ENCODE results near the gene CDX1.

CDX1 gene

GRCh38 chr5:150166650-150167511 lies at the start of gene CDX1:
Gene CDX1 (plus strand): TSS chr5:150166778. CDS start chr5:150166877, 99 bp downstream.
- H3K79me2 ChIP-seq (ENCODE audit: control insufficient read depth, insufficient read depth, low read length, unreplicated experiment) = no peaks in the 10 kb centered on the region
- peaks cover 17% of the 10 kb centered on the region for H3K4me1 ChIP-seq (ENCODE audit: control insufficient read depth, insufficient read depth, low read length, unreplicated experiment)
- H3K36me3 ChIP-seq (ENCODE audit: insufficient read depth, low read length) = no peaks in the 10 kb centered on the region
- H3K4me3 ChIP-seq (ENCODE audit: low read depth, low read length) = no peak within 1 kb of the TSS
- H3K27me3 ChIP-seq (ENCODE audit: insufficient read depth, low read length) = 0 out of 2 replicates have a peak, but pooled peaks cover 7% of the 10 kb centered on the region
- H2AFZ ChIP-seq (ENCODE audit: low read length, unreplicated experiment) = no peak within 1 kb of the TSS
- no peak within 1 kb of the TSS for H3K27ac ChIP-seq (ENCODE audit: low read depth, low read length)

GRCh38 chr5:150117945-150118560 lies 48.5 kb upstream of the CDX1 start:
- no peaks in the 10 kb centered on the region for H3K79me2 ChIP-seq (ENCODE audit: control insufficient read depth, insufficient read depth, low read length, unreplicated experiment)
- no peak overlapping the region for H3K4me3 ChIP-seq (ENCODE audit: low read depth, low read length)
- H3K27me3 ChIP-seq (ENCODE audit: insufficient read depth, low read length) = no peaks in the 10 kb centered on the region
- peaks cover 6% of the 10 kb centered on the region for H3K4me1 ChIP-seq (ENCODE audit: control insufficient read depth, insufficient read depth, low read length, unreplicated experiment)
- H2AFZ ChIP-seq (ENCODE audit: low read length, unreplicated experiment) = no peak overlapping the region
- no peak overlapping the region for H3K27ac ChIP-seq (ENCODE audit: low read depth, low read length)
- no peaks in the 10 kb centered on the region for H3K36me3 ChIP-seq (ENCODE audit: insufficient read depth, low read length)

DNA sequence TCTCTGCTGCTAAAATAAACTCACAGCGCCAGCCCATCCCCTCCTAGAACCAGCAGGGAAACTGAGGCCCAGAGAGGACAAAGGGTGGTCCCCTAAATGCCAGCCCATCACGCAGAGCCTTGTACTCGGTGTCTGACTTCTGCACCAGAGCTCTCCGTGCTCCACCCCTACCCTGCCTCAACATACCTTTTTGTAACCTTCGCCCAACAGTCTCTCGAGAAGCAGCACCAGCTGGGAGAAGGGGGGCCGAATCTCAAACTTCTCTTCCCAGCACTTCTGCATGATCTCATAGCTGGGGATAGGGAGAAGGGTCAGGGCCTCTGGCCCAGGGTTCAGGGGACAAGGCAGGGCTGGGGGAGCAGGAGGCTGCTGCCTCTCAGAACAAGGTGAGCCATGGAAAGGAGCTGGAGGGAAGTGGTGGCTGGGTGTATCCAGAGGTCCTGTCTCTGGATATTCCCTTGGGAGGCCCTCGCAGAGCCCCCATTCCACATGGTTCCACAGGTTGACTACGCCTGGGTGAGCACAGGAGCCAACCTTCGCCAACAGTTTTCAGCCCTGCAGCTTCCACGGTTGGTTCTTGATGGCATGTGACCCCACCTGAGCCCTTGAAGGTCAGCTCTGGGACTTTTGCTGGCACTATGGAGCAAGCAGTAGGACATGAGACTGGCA lies 47.9 kb upstream of the CDX1 start:
- Histone ChIP-seq H3K27ac (ENCODE audit: low read depth, low read length) (no peak overlapping the region), H3K79me2 (ENCODE audit: control insufficient read depth, insufficient read depth, low read length, unreplicated experiment) (no peaks in the 10 kb centered on the region), H3K4me1 (ENCODE audit: control insufficient read depth, insufficient read depth, low read length, unreplicated experiment) (no peaks in the 10 kb centered on the region), H3K4me3 (ENCODE audit: low read depth, low read length) (no peak overlapping the region), H3K27me3 (ENCODE audit: insufficient read depth, low read length) (no peaks in the 10 kb centered on the region), H2AFZ (ENCODE audit: low read length, unreplicated experiment) (no peak overlapping the region), H3K36me3 (ENCODE audit: insufficient read depth, low read length) (0 out of 2 replicates have a peak, but pooled peaks cover 4% of the 10 kb centered on the region)

DNA sequence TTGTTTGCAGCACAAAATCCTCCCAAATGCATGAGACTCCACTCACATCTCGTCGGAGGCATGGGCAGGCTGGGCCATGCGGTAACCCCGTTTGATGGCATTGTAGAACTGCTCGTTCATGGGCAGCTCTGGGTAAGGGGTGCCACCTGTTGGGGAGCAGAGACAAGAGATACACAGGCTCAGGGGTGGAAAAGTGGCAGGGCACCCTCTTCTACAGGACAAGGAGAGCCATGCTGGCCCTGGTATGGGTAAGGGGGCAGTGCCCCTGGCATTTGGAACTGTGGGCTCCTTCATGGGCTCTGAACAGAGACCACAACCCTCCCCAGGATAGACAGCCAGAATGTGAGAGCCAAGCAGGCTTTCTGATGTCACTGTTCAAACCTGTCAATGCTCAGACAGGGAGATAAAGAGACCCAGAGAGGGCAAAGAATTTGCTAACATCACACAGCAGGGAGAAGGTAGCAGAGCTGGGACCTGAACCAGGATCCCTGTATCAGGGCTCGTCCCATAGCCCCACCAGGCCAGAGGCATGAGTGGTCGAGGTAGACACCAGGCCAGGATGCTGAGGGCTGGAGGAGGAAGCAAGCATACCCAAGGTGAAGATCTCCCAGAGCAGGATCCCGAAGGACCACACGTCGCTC lies 47.0 kb upstream of the CDX1 start:
- no peak overlapping the region for H2AFZ ChIP-seq (ENCODE audit: low read length, unreplicated experiment)
- no peaks in the 10 kb centered on the region for H3K79me2 ChIP-seq (ENCODE audit: control insufficient read depth, insufficient read depth, low read length, unreplicated experiment)
- no peak overlapping the region for H3K27ac ChIP-seq (ENCODE audit: low read depth, low read length)
- no peaks in the 10 kb centered on the region for H3K4me1 ChIP-seq (ENCODE audit: control insufficient read depth, insufficient read depth, low read length, unreplicated experiment)
- H3K4me3 ChIP-seq (ENCODE audit: low read depth, low read length) = no peak overlapping the region
- H3K36me3 ChIP-seq (ENCODE audit: insufficient read depth, low read length) = 0 out of 2 replicates have a peak, but pooled peaks cover 11% of the 10 kb centered on the region
- H3K27me3 ChIP-seq (ENCODE audit: insufficient read depth, low read length) = no peaks in the 10 kb centered on the region

DNA sequence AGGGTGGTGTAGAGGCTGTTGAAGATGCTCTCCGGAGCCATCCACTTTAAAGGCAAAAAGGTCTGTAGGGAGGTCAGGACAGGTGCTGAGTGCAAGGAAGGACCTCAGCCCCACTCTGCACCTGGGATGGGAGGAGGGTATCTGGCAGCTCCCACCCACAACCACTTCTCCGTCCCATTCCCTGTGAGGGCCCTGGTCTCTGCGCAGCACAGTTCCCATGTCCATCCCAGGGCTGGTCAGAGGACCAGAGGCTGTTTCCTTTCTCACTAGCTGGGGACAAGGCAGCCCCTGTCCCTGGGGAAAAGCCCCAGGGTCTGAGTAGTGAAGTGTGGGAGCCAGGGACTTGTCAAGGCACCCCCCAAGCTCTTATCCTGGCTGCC lies 46.5 kb upstream of the CDX1 start:
- Histone ChIP-seq H3K27me3 (ENCODE audit: insufficient read depth, low read length) (no peaks in the 10 kb centered on the region), H3K36me3 (ENCODE audit: insufficient read depth, low read length) (0 out of 2 replicates have a peak, but pooled peaks cover 11% of the 10 kb centered on the region), H3K79me2 (ENCODE audit: control insufficient read depth, insufficient read depth, low read length, unreplicated experiment) (no peaks in the 10 kb centered on the region), H3K4me1 (ENCODE audit: control insufficient read depth, insufficient read depth, low read length, unreplicated experiment) (no peaks in the 10 kb centered on the region), H3K4me3 (ENCODE audit: low read depth, low read length) (no peak overlapping the region), H3K27ac (ENCODE audit: low read depth, low read length) (no peak overlapping the region), H2AFZ (ENCODE audit: low read length, unreplicated experiment) (no peak overlapping the region)

- no peaks in the 10 kb centered on the region for H3K4me1 ChIP-seq (ENCODE audit: control insufficient read depth, insufficient read depth, low read length, unreplicated experiment)
- H3K27ac ChIP-seq (ENCODE audit: low read depth, low read length) = no peak overlapping the region
Observed at GRCh38 chr5:150120617-150121447, 45.7 kb upstream of the CDX1 start.

GRCh38 chr5:150121448-150122157 lies 45.0 kb upstream of the CDX1 start:
- Histone ChIP-seq H3K27ac (ENCODE audit: low read depth, low read length) (no peak overlapping the region), H3K79me2 (ENCODE audit: control insufficient read depth, insufficient read depth, low read length, unreplicated experiment) (no peaks in the 10 kb centered on the region), H3K4me3 (ENCODE audit: low read depth, low read length) (no peak overlapping the region), H3K4me1 (ENCODE audit: control insufficient read depth, insufficient read depth, low read length, unreplicated experiment) (no peaks in the 10 kb centered on the region), H3K36me3 (ENCODE audit: insufficient read depth, low read length) (peaks cover 11% of the 10 kb centered on the region; the same call in 1 of the 2 replicates), H2AFZ (ENCODE audit: low read length, unreplicated experiment) (no peak overlapping the region), H3K27me3 (ENCODE audit: insufficient read depth, low read length) (no peaks in the 10 kb centered on the region)

More at GRCh38 chr5:150120617-150121447, 45.7 kb upstream of the CDX1 start:
- Histone ChIP-seq H3K27me3 (ENCODE audit: insufficient read depth, low read length) (no peaks in the 10 kb centered on the region), H3K36me3 (ENCODE audit: insufficient read depth, low read length) (0 out of 2 replicates have a peak, but pooled peaks cover 11% of the 10 kb centered on the region), H3K79me2 (ENCODE audit: control insufficient read depth, insufficient read depth, low read length, unreplicated experiment) (no peaks in the 10 kb centered on the region), H3K4me3 (ENCODE audit: low read depth, low read length) (no peak overlapping the region), H2AFZ (ENCODE audit: low read length, unreplicated experiment) (no peak overlapping the region)

DNA sequence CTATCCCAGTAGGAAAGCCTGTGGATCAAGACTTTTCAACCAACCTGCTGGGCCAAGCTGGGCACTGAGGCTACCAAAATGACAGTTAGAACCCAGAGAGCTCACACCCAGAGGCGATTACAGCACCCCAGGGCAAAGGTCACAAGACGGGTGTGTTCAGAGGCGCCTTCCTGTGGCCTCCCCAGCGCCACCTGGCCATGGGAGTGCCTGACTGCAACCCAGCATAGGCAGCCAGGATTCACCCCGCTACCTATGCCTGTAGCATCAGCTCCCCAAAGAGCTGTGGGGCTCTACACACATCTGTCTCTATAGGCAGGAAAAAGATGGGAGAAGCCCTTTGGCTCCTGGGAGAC lies 44.4 kb upstream of the CDX1 start:
- no peak overlapping the region for H3K27ac ChIP-seq (ENCODE audit: low read depth, low read length)
- H3K4me1 ChIP-seq (ENCODE audit: control insufficient read depth, insufficient read depth, low read length, unreplicated experiment) = no peaks in the 10 kb centered on the region
- peaks cover 11% of the 10 kb centered on the region; the same call in 1 of the 2 replicates for H3K36me3 ChIP-seq (ENCODE audit: insufficient read depth, low read length)
- H2AFZ ChIP-seq (ENCODE audit: low read length, unreplicated experiment) = no peak overlapping the region
- no peaks in the 10 kb centered on the region for H3K27me3 ChIP-seq (ENCODE audit: insufficient read depth, low read length)
- H3K79me2 ChIP-seq (ENCODE audit: control insufficient read depth, insufficient read depth, low read length, unreplicated experiment) = no peaks in the 10 kb centered on the region
- H3K4me3 ChIP-seq (ENCODE audit: low read depth, low read length) = no peak overlapping the region

DNA sequence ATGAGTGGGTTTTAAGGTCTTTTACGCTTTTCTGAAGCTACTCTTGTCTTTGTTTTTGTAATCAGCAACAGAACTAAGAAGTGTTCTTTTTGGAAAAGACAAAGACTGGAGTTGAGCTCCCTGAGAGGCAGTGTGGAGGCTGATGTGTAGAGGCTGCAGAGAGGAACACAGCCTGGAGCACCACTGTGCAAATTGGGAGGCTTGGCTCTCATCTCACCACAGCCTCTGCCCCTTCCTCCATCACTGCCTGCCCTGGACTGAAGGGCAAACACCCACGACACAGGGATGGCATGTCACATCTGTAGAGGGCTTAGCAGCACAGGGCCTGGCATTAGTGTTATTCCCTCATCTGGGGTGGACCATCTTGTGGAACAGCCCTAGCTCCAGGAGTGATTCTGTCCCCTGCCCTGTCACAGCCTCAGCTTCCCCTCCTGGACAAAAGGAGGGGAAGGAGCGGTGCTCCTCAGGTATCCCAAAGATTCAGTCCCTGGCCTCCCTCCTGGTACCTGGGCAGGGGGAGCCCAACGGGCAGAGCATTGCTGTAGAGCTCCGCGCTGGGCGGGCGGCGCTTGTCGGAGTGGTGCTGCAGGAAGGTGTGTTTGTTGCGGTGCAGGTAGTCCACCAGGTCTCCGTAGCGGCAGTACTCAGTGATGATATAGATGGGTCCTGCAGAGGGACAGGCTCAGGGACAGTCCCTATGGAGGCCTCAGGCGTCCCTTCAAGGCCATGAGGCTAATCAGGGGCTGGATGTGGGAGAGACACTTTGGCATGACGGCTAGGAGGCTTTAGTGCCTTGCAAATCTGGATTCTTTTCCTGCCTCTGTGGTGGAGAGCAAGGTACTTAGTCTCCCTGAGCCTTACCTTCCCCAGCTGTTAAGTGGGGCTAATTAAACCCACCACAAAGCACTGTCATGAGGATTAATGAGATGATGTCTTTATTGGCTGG lies 43.8 kb upstream of the CDX1 start:
- peaks cover 11% of the 10 kb centered on the region; the same call in 1 of the 2 replicates for H3K36me3 ChIP-seq (ENCODE audit: insufficient read depth, low read length)
- H3K27ac ChIP-seq (ENCODE audit: low read depth, low read length) = no peak overlapping the region
- no peak overlapping the region for H3K4me3 ChIP-seq (ENCODE audit: low read depth, low read length)
- no peaks in the 10 kb centered on the region for H3K4me1 ChIP-seq (ENCODE audit: control insufficient read depth, insufficient read depth, low read length, unreplicated experiment)
- no peak overlapping the region for H2AFZ ChIP-seq (ENCODE audit: low read length, unreplicated experiment)
- no peaks in the 10 kb centered on the region for H3K27me3 ChIP-seq (ENCODE audit: insufficient read depth, low read length)
- no peaks in the 10 kb centered on the region for H3K79me2 ChIP-seq (ENCODE audit: control insufficient read depth, insufficient read depth, low read length, unreplicated experiment)
